Subcutaneous abdominal adipose tissue (tissue), 5 donors: ENCODE data around the gene CCDC70.
"Not testable (repeated sequence)": the region's sequence is repeated elsewhere in the genome, so short reads cannot be mapped to it uniquely, and the experiment has no call there.

Experiments used
- H3K27ac ChIP-seq: one replicate; pipeline ENCODE4 v1.7.0; 2013; ENCODE audit warnings: low read depth, mild to moderate bottlenecking, inconsistent platforms, low read length, moderate library complexity
- H3K27me3 ChIP-seq, 5 donors: one replicate each; pipeline ENCODE4 v1.7.0; 2013; ENCODE audit warnings: low read length in 5 of 5, inconsistent platforms in 1 of 5; ENCODE audit not compliant: control insufficient read depth in 5 of 5, insufficient read depth in 4 of 5
- H3K36me3 ChIP-seq, 5 donors: one replicate each; pipeline ENCODE4 v1.7.0; 2013; ENCODE audit warnings: low read length in 5 of 5; ENCODE audit not compliant: control insufficient read depth in 5 of 5, insufficient read depth in 5 of 5
- H3K4me1 ChIP-seq, 5 donors: one replicate each; pipeline ENCODE4 v1.7.0; 2013; ENCODE audit warnings: low read length in 5 of 5, mild to moderate bottlenecking in 3 of 5, moderate library complexity in 1 of 5; ENCODE audit not compliant: control insufficient read depth in 5 of 5, insufficient read depth in 5 of 5
- H3K4me3 ChIP-seq, 5 donors: one replicate each; pipeline ENCODE4 v1.7.0; 2013; ENCODE audit warnings: low read length in 5 of 5, low read depth in 1 of 5
- H3K9ac ChIP-seq, 5 donors: one replicate each; pipeline ENCODE4 v1.7.0; 2013; ENCODE audit warnings: low read length in 5 of 5, mild to moderate bottlenecking in 4 of 5, moderate library complexity in 3 of 5
- H3K9me3 ChIP-seq, 5 donors: one replicate each; pipeline ENCODE4 v1.7.0; 2013; ENCODE audit warnings: low read length in 5 of 5; ENCODE audit not compliant: control insufficient read depth in 5 of 5
- donor health status: healthy.
- donor health status: healthy.
- donor health status: healthy.
- donor health status: healthy.
- donor health status: healthy.

Gene CCDC70

DNA sequence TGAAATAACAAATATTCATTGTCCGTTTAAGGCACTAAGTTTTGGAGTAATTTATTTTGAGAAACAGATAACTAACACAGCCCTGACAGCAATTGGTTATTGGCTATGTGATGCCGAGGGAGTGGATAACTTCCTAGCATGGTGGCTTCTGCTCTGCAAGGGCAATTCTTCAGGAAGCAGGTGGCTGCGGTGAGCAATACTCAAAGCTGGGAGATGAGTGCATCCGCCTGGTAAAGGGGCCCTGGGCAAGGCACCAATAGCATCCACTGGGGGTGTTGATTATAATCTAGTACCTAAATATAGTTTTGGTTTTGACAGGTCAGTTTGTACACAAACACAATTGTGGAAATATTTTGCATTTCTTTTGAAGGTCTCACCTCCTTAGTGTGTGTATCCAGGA is 41.0 kb downstream of the CCDC70 start:
- Histone ChIP-seq H3K9ac (no peak overlapping the region), H3K4me1 (peaks cover 0 to 3% (median 0%) of the 10 kb centered on the region in 5 donors), H3K27ac (no peak overlapping the region), H3K36me3 (no peaks in the 10 kb centered on the region), H3K27me3 (no peaks in the 10 kb centered on the region), H3K9me3 (no peaks in the 10 kb centered on the region), H3K4me3 (no peak overlapping the region)

DNA sequence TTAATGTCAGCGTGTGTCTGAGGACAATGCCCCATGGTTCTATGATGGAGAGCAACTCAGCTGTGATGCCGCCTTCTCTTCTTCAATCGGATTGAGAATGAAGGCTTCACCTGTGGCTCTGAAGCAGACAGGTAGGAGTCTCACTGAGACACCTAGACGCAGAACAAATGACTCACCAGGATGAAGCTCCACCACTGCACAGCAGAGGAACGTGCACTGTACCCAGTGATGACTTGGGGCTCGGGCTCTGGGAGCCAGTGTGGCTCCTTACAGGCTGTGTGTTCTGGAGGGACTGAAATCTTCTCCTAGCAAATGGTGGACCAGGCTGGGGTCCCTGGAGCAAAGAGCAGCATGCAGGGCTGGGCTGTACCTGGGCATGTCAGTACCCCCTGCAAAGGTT is 44.0 kb downstream of the CCDC70 start:
- Histone ChIP-seq H3K9ac (no peak overlapping the region), H3K27ac (no peak overlapping the region)

DNA sequence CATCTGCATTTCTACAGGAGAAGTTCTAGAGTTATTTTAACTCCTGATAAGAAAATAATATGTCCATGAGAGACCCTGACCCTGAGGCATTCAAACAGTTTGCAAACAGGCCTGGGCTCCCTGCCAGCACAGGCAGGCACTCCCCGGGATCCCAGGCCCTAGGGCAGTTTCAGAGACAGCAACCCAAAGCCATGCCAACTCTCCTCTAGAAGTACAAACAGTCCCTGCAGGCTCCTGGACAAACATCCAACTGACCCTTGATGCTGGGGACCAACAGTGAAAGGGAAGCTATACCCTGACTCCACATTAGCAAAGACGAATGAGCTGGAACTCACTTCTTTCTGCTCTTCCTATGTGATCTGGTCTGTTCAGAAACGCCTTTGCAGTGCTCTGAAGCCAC is 44.8 kb downstream of the CCDC70 start:
- no peak overlapping the region for H3K9ac ChIP-seq
- H3K27ac ChIP-seq, result no peak overlapping the region
- no peaks in the 10 kb centered on the region for H3K27me3 ChIP-seq
- H3K36me3 ChIP-seq, result no peaks in the 10 kb centered on the region
- no peaks in the 10 kb centered on the region for H3K9me3 ChIP-seq
- H3K4me1 ChIP-seq, result peaks cover 0 to 3% (median 0%) of the 10 kb centered on the region in 5 donors
- H3K4me3 ChIP-seq, result no peak overlapping the region

More for the DNA sequence above, 44.0 kb downstream of the CCDC70 start:
- H3K9me3 ChIP-seq, result no peaks in the 10 kb centered on the region
- H3K27me3 ChIP-seq, result no peaks in the 10 kb centered on the region
- H3K4me3 ChIP-seq, result no peak overlapping the region
- peaks cover 0 to 3% (median 0%) of the 10 kb centered on the region in 5 donors for H3K4me1 ChIP-seq
- no peaks in the 10 kb centered on the region for H3K36me3 ChIP-seq

GRCh38 chr13:51907040-51907732 is 45.4 kb downstream of the CCDC70 start:
- H3K27ac ChIP-seq, result no peak overlapping the region
- no peak overlapping the region for H3K4me3 ChIP-seq
- H3K9me3 ChIP-seq, result no peaks in the 10 kb centered on the region
- H3K9ac ChIP-seq, result no peak overlapping the region
- no peaks in the 10 kb centered on the region for H3K36me3 ChIP-seq
- H3K4me1 ChIP-seq, result peaks cover 0 to 3% (median 0%) of the 10 kb centered on the region in 5 donors
- H3K27me3 ChIP-seq, result no peaks in the 10 kb centered on the region

DNA sequence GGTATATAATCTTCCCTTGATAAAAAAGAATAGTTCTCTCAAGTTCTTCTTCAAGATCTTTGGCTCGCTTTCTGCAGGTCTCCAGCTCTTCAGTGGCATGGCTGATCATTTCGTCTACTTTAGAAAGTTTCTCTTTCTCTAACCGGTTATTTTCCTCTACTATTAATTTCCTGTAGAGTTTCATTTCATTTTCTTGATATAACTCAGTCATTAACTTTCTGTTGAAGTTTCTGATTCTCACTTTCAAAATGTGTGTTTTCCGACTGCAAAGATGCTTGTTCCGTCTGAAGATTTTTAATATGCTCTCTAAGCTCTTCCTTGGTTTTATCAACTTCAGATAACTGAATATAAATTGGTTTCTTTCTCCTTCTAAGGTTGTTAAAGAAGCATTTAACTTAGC is 47.5 kb downstream of the CCDC70 start:
- not testable (repeated sequence) for H3K36me3 ChIP-seq, H3K9me3 ChIP-seq, H3K4me1 ChIP-seq, H3K9ac ChIP-seq, H3K4me3 ChIP-seq, H3K27ac ChIP-seq, H3K27me3 ChIP-seq

- Histone ChIP-seq H3K9ac (no peak overlapping the region), H3K27me3 (no peaks in the 10 kb centered on the region), H3K4me1 (peaks cover 0 to 3% (median 0%) of the 10 kb centered on the region in 5 donors), H3K36me3 (no peaks in the 10 kb centered on the region), H3K27ac (no peak overlapping the region), H3K9me3 (no peaks in the 10 kb centered on the region), H3K4me3 (no peak overlapping the region)
These were observed 48.7 kb downstream of the CCDC70 start for GRCh38 chr13:51910508-51910907.

DNA sequence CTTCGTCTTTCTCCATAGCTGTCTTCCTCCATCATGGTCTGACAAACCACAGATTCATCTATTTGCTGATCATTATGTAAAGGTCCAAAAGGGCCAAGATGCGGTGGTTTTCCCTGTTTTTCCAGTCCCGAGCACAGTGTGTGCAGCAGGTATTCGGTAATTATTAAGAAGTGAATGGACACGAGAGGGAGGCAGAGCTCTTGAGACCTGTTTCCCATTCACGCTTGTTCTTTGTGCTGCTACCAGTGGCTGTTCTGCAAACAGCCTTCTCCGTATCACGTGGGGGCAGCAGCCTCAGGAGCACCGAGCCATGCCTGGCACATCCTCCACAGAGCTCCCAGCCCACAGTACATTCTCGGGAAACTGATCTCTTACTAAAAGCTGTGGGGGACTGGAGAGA is 50.3 kb downstream of the CCDC70 start:
- no peak overlapping the region for H3K27ac ChIP-seq
- no peaks in the 10 kb centered on the region for H3K4me1 ChIP-seq
- H3K9ac ChIP-seq, result no peak overlapping the region
- no peaks in the 10 kb centered on the region for H3K36me3 ChIP-seq
- H3K4me3 ChIP-seq, result no peak overlapping the region
- no peaks in the 10 kb centered on the region for H3K27me3 ChIP-seq
- H3K9me3 ChIP-seq, result no peaks in the 10 kb centered on the region

GRCh38 chr13:51912511-51913225 is 50.9 kb downstream of the CCDC70 start:
- H3K9ac ChIP-seq, result no peak overlapping the region
- H3K27me3 ChIP-seq, result no peaks in the 10 kb centered on the region
- H3K9me3 ChIP-seq, result no peaks in the 10 kb centered on the region
- H3K27ac ChIP-seq, result no peak overlapping the region
- no peak overlapping the region for H3K4me3 ChIP-seq
- H3K4me1 ChIP-seq, result no peaks in the 10 kb centered on the region
- no peaks in the 10 kb centered on the region for H3K36me3 ChIP-seq

- Histone ChIP-seq H3K36me3 (no peaks in the 10 kb centered on the region), H3K4me3 (no peak overlapping the region), H3K27me3 (no peaks in the 10 kb centered on the region), H3K9ac (no peak overlapping the region), H3K27ac (no peak overlapping the region), H3K4me1 (no peaks in the 10 kb centered on the region), H3K9me3 (no peaks in the 10 kb centered on the region)
These were observed 51.8 kb downstream of the CCDC70 start for GRCh38 chr13:51913421-51914136.

DNA sequence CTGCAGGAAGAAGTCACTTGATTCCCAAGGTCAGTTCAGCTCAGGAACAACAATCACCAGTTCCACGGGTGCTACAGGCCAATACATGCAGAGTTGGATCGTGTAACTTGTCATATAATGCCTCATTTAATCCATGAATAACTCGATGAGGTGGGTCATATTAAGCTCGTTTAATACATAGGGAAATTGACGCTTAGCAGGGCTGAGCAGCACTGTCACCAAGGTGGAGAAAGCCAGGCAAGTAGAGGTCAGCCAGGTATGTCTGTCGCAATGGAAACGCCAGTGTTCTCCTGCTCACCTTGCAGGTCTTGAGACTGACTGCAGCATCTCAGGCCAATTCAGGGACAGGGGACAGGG is 52.3 kb downstream of the CCDC70 start:
- Histone ChIP-seq H3K36me3 (no peaks in the 10 kb centered on the region), H3K27ac (no peak overlapping the region), H3K27me3 (no peaks in the 10 kb centered on the region), H3K4me1 (no peaks in the 10 kb centered on the region), H3K4me3 (no peak overlapping the region), H3K9me3 (no peaks in the 10 kb centered on the region), H3K9ac (no peak overlapping the region)
